Endothelial cell of umbilical vein (primary cell): ENCODE results near the gene FAM3D. TPM values are rescaled to one million over a fixed set of nuclear protein-coding genes. Genes with fewer than 3 reads are reported as not detected.

Experiments used
- BruUV-seq: library from RNA; stranded (reverse); fragments of 400-500 nt; replicated peaks from 2 replicates; lab custom pipeline; 2021; lab: Mats Ljungman, UMichigan
- CTCF ChIA-PET: fragments of 300-600, 350-600 bp; sonication (Branson Sonifier 250); formaldehyde crosslinking; loops from one replicate; lab custom pipeline; 2021; ENCODE audit warnings: antibody characterized with exemption, inconsistent platforms; lab: Charles Lee
- POLR2A ChIA-PET: fragments of 300-600, 350-600 bp; sonication (Branson Sonifier 250); formaldehyde crosslinking; loops from one replicate; lab custom pipeline; 2021; ENCODE audit warnings: antibody characterized with exemption, inconsistent platforms; lab: Charles Lee
- DNase-seq: peaks from one replicate; pipeline ENCODE4 v3.0.0-alpha.2; 2011; ENCODE audit warnings: low read depth, low spot score
- FAIRE-seq: peaks from 2 replicates; lab custom pipeline; 2011; peaks lifted over from hg19 to GRCh38; lab: Jason Lieb, UNC
- H2AFZ ChIP-seq: 2 replicates; pipeline ENCODE4 v1.6.0; 2012; ENCODE audit warnings: low read depth, low read length, control low read depth, inconsistent platforms
- H3K27ac ChIP-seq: 2 replicates; pipeline ENCODE4 v1.5.1; 2011; ENCODE audit warnings: low read depth, mild to moderate bottlenecking, control low read depth, low read length, moderate library complexity; ENCODE audit not compliant: insufficient read depth
- H3K27me3 ChIP-seq, 2 experiments: 2 replicates each; pipeline versions ENCODE4 v1.6.0 to v1.6.1; 2011; ENCODE audit warnings: low read length in 2 of 2, mixed read lengths in 1 of 2; ENCODE audit not compliant: control insufficient read depth in 2 of 2, insufficient read depth in 2 of 2
- H3K36me3 ChIP-seq, 2 experiments: 2 replicates in 1 of 2; 3 replicates in 1 of 2; pipeline ENCODE4 v1.5.1; 2011; ENCODE audit warnings: low read length in 2 of 2, mild to moderate bottlenecking in 1 of 2, moderate library complexity in 1 of 2; ENCODE audit not compliant: control insufficient read depth in 2 of 2, insufficient read depth in 2 of 2; ENCODE audit errors: extremely low read depth in 1 of 2
- H3K4me1 ChIP-seq: 3 replicates; pipeline ENCODE4 v1.5.1; 2011; ENCODE audit warnings: mild to moderate bottlenecking, low read length; ENCODE audit not compliant: control insufficient read depth, insufficient read depth; ENCODE audit errors: extremely low read depth
- H3K4me2 ChIP-seq: 2 replicates; pipeline ENCODE4 v1.6.1; 2011; ENCODE audit warnings: low read length, control low read depth, mixed read lengths; ENCODE audit not compliant: insufficient read depth
- H3K4me3 ChIP-seq, 3 experiments: fragments of 200-600 bp in 1 of 3; sonication (generic), shearing (Covaris generic) in 1 of 3; replicated peaks in 1 of 3; 2 replicates each; pipeline ENCODE4 v1.5.1; 2011 to 2016; ENCODE audit warnings: control low read depth in 3 of 3, low read length in 3 of 3, mild to moderate bottlenecking in 2 of 3, inconsistent platforms in 1 of 3, low read depth in 1 of 3, moderate library complexity in 1 of 3; ENCODE audit not compliant: insufficient read depth in 1 of 3
- H3K79me2 ChIP-seq: 2 replicates; pipeline ENCODE4 v1.6.0; 2012; ENCODE audit warnings: low read length, inconsistent platforms; ENCODE audit not compliant: control insufficient read depth, insufficient read depth
- H3K9ac ChIP-seq: replicated peaks from 2 replicates; pipeline ENCODE3; 2011; ENCODE audit warnings: low read length, control low read depth; ENCODE audit not compliant: insufficient read depth; ENCODE audit errors: extremely low read depth
- H3K9me1 ChIP-seq: replicated peaks from 3 replicates; pipeline ENCODE4 v1.6.0; 2011; ENCODE audit warnings: mild to moderate bottlenecking, low read length; ENCODE audit not compliant: control insufficient read depth, insufficient read depth; ENCODE audit errors: extremely low read depth
- H3K9me3 ChIP-seq: replicated peaks from 2 replicates; pipeline ENCODE4 v1.5.1; 2012; ENCODE audit warnings: low read length, inconsistent platforms; ENCODE audit not compliant: control insufficient read depth, insufficient read depth
- H4K20me1 ChIP-seq: replicated peaks from 2 replicates; pipeline ENCODE3; 2011; ENCODE audit warnings: mild to moderate bottlenecking, low read length; ENCODE audit not compliant: control insufficient read depth, insufficient read depth; ENCODE audit errors: extremely low read depth
- EZH2 ChIP-seq: IDR thresholded peaks from 2 replicates; pipeline ENCODE4 v1.6.1; 2012; ENCODE audit warnings: borderline replicate concordance, low read depth, mild to moderate bottlenecking, moderate library complexity, low read length, inconsistent platforms; ENCODE audit not compliant: severe bottlenecking
- FOS ChIP-seq: IDR thresholded peaks from 2 replicates; pipeline ENCODE4 v1.6.1; 2011; ENCODE audit warnings: mild to moderate bottlenecking, low read length, moderate library complexity, borderline replicate concordance; ENCODE audit not compliant: insufficient read depth
- GATA2 ChIP-seq: IDR thresholded peaks from 2 replicates; pipeline ENCODE4 v1.7.0; 2011; ENCODE audit warnings: low read depth, mild to moderate bottlenecking, moderate library complexity, mixed read lengths, low read length; ENCODE audit not compliant: insufficient read length, insufficient read depth
- JUN ChIP-seq: IDR thresholded peaks from 2 replicates; pipeline ENCODE4 v1.6.1; 2011; ENCODE audit warnings: borderline replicate concordance, low read depth; ENCODE audit not compliant: insufficient read length, insufficient read depth
- MYC ChIP-seq: IDR thresholded peaks from one replicate; pipeline ENCODE4 v1.6.1; 2011; ENCODE audit warnings: mild to moderate bottlenecking, low read depth, low read length
- POLR2A ChIP-seq: IDR thresholded peaks from 2 replicates; pipeline ENCODE4 v1.6.1; 2012; ENCODE audit warnings: low read depth, mild to moderate bottlenecking, control low read depth, low read length
- POLR2AphosphoS5 ChIP-seq: IDR thresholded peaks from 2 replicates; pipeline ENCODE4 v1.6.1; 2012; ENCODE audit warnings: low read depth, mild to moderate bottlenecking, control low read depth, low read length, moderate library complexity; ENCODE audit not compliant: insufficient read depth
- dilution Hi-C: fragments of 300-500 bp; cut with MboI; formaldehyde crosslinking; loops from one replicate; pipeline ENCODE4 v1.15.0; 2019; ENCODE audit warnings: low sequenced_read_pairs; ENCODE audit not compliant: extremely low pct_ligation_motif_present
- intact Hi-C: fragments of 100-400 bp; cut with micrococcal nuclease; formaldehyde crosslinking; loops from one replicate; pipeline ENCODE4 v1.10.0; 2022
- polyA plus RNA-seq, 4 experiments: library from polyadenylated mRNA; depleted of rRNA in 3 of 4; stranded (reverse) in 3 of 4; unstranded in 1 of 4; fragments of >200 nt; gene quantifications; 2 replicates each; pipeline versions ENCODE4 v1.2.1 to v1.2.3, GENCODE V29; 2011 to 2012; ENCODE audit warnings: missing spikeins in 1 of 4
- total RNA-seq: library from RNA; stranded (reverse); gene quantifications from 2 replicates; pipeline ENCODE4 v1.2.3, GENCODE V29; 2021
- TF ChIP-seq, protein P1 (sequence below): IDR thresholded peaks from 2 replicates; pipeline ENCODE4 v1.6.1; 2011; ENCODE audit not compliant: insufficient read depth, insufficient read length
- TF ChIP-seq, protein P2 (sequence below), 2 donors: IDR thresholded peaks; 1 replicate in 1 of 2; 2 replicates in 1 of 2; pipeline ENCODE4 v1.5.1; 2011; ENCODE audit warnings: low read length in 2 of 2, mild to moderate bottlenecking in 2 of 2, moderate library complexity in 2 of 2, control low read depth in 1 of 2, inconsistent platforms in 1 of 2, low read depth in 1 of 2; ENCODE audit not compliant: insufficient read depth in 1 of 2; ENCODE audit errors: extremely low read depth in 1 of 2

FAM3D gene
- total and polyA plus RNA-seq, 2 donors (not counting 3 experiments of a cell fraction or from before 2014, with no cell fraction given), result 0.12 TPM; not detected in 1

DNA sequence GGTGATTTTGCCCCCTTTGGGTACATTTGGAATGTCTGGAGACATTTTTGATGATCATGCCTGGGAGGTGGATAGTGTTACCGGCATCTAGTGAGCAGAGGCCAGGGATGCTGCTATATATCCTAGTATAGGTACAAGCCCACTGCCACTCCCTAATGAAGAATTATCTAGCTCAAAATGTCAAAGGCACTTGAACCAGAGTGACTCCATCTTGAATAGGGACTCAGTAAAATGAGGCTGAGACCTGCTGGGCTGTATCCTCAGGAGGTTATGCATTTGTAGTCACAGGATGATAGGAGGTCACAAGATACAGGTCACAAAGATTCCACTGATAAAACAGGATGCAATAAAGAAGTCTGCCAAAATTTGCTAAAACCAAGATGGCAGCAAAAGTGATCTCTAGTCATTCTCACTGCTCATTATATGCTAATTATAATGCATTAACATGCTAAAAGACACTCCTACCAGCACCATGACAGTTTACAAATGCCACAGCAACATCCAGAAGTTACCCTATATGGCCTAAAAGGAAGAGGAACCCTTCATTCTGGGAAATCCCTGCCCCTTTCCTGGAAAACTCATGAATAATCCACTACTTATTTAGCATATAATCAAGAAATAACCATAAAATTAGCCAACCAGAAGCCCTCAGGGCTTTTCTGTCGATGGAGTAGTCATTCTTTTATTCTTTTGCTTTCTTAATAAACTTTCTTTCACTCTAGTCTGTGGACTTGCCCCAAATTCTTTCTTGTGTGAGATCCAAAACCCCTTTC is 40.0 kb upstream of the FAM3D start:
- H3K9ac ChIP-seq, result no peak overlapping the region
- POLR2A ChIA-PET, result no interaction called here
- no peaks in the 10 kb centered on the region for H4K20me1 ChIP-seq
- no peaks in the 10 kb centered on the region for H3K9me1 ChIP-seq
- intact Hi-C loops, result no loop called here
- H3K4me2 ChIP-seq, result no peak overlapping the region
- H3K27me3 ChIP-seq, result no peaks in the 10 kb centered on the region
- TF ChIP-seq, protein P1, sequence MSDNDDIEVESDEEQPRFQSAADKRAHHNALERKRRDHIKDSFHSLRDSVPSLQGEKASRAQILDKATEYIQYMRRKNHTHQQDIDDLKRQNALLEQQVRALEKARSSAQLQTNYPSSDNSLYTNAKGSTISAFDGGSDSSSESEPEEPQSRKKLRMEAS, result no peak
- TF ChIP-seq FOS, result no peak
- TF ChIP-seq POLR2AphosphoS5, result no peak
- no peak for TF ChIP-seq GATA2
- TF ChIP-seq, protein P2, sequence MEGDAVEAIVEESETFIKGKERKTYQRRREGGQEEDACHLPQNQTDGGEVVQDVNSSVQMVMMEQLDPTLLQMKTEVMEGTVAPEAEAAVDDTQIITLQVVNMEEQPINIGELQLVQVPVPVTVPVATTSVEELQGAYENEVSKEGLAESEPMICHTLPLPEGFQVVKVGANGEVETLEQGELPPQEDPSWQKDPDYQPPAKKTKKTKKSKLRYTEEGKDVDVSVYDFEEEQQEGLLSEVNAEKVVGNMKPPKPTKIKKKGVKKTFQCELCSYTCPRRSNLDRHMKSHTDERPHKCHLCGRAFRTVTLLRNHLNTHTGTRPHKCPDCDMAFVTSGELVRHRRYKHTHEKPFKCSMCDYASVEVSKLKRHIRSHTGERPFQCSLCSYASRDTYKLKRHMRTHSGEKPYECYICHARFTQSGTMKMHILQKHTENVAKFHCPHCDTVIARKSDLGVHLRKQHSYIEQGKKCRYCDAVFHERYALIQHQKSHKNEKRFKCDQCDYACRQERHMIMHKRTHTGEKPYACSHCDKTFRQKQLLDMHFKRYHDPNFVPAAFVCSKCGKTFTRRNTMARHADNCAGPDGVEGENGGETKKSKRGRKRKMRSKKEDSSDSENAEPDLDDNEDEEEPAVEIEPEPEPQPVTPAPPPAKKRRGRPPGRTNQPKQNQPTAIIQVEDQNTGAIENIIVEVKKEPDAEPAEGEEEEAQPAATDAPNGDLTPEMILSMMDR (IDR thresholded peaks at IDR 0.05; ENCODE audit: extremely low read depth in 1 of 2, insufficient read depth in 1 of 2, low read depth in 1 of 2, low read length in 2 of 2), result no peak
- TF ChIP-seq EZH2, result no peak
- TF ChIP-seq MYC, result no peak
- TF ChIP-seq POLR2A, result no peak
- TF ChIP-seq JUN, result no peak
- no peak overlapping the region for H2AFZ ChIP-seq
- CTCF ChIA-PET, result no interaction called here
- DNase-seq (no peak), FAIRE-seq (no peak)
- no peaks in the 10 kb centered on the region for H3K79me2 ChIP-seq
- H3K36me3 ChIP-seq, result no peaks in the 10 kb centered on the region
- H3K27ac ChIP-seq, result no peak overlapping the region
- dilution Hi-C loops, result no loop called here
- no peaks in the 10 kb centered on the region for H3K9me3 ChIP-seq
- no peaks in the 10 kb centered on the region for H3K4me1 ChIP-seq
- no TSS peak for BruUV-seq
- no peak overlapping the region for H3K4me3 ChIP-seq
